GM18520 (cell line): Measurements from ENCODE around the gene VILL.
"Not testable (repeated sequence)": the region's sequence is repeated elsewhere in the genome, so short reads cannot be mapped to it uniquely, and the experiment has no call there.

Experiments used
- ATAC-seq: cut with Tn5 transposase; IDR thresholded peaks from one replicate; pipeline ENCODE4 v1.9.1; 2021; ENCODE audit not compliant: unreplicated experiment

VILL gene

GRCh38 chr3:38033586-38033985 is 43.0 kb downstream of the VILL start:
- ATAC-seq, result not testable (repeated sequence)

GRCh38 chr3:38034335-38034734 is 43.7 kb downstream of the VILL start:
- not testable (repeated sequence) for ATAC-seq

GRCh38 chr3:38036286-38036685 is 45.7 kb downstream of the VILL start:
- no peak for ATAC-seq

- ATAC-seq, result no peak
Observed at GRCh38 chr3:38036906-38037305, 46.3 kb downstream of the VILL start.

- no peak for ATAC-seq
Observed at GRCh38 chr3:38038447-38038911, 47.9 kb downstream of the VILL start.

GRCh38 chr3:38039101-38039898 is 48.7 kb downstream of the VILL start, which contains the start of gene DLEC1:
Gene DLEC1, plus strand, starts transcription at chr3:38039208. Its CDS starts 18 bp downstream, at chr3:38039226.
- peak; percentile 50 for ATAC-seq

GRCh38 chr3:38039899-38040261 is 49.3 kb downstream of the VILL start:
- ATAC-seq, result no peak

- ATAC-seq, result no peak
Observed at GRCh38 chr3:38040401-38040800, 49.8 kb downstream of the VILL start.

- no peak for ATAC-seq
Observed at GRCh38 chr3:38043486-38043885, 52.9 kb downstream of the VILL start.

- ATAC-seq, result no peak
Observed at GRCh38 chr3:38046027-38046426, 55.4 kb downstream of the VILL start.

GRCh38 chr3:38046821-38047220 is 56.2 kb downstream of the VILL start:
- no peak for ATAC-seq

- ATAC-seq, result no peak
Observed at GRCh38 chr3:38047896-38048295, 57.3 kb downstream of the VILL start.

GRCh38 chr3:38049358-38050126 is 59.0 kb downstream of the VILL start:
- ATAC-seq, result no peak

- ATAC-seq, result no peak
Observed at GRCh38 chr3:38051131-38051530, 60.5 kb downstream of the VILL start.

GRCh38 chr3:38053286-38053685 is 62.7 kb downstream of the VILL start:
- not testable (repeated sequence) for ATAC-seq

- ATAC-seq, result not testable (repeated sequence)
Observed at GRCh38 chr3:38053813-38054498, 63.4 kb downstream of the VILL start.

GRCh38 chr3:38054499-38055001 is 64.0 kb downstream of the VILL start:
- ATAC-seq, result no peak
